NCI-H345 (cell line): ENCODE results near the gene BTBD8.
"Not testable (repeated sequence)": the region's sequence is repeated elsewhere in the genome, so short reads cannot be mapped to it uniquely, and the experiment has no call there.

ENCODE experiments used
- DNase-seq: peaks from one replicate; lab custom pipeline; 2025; lab: John Stamatoyannopoulos, UW

The BTBD8 gene

DNA sequence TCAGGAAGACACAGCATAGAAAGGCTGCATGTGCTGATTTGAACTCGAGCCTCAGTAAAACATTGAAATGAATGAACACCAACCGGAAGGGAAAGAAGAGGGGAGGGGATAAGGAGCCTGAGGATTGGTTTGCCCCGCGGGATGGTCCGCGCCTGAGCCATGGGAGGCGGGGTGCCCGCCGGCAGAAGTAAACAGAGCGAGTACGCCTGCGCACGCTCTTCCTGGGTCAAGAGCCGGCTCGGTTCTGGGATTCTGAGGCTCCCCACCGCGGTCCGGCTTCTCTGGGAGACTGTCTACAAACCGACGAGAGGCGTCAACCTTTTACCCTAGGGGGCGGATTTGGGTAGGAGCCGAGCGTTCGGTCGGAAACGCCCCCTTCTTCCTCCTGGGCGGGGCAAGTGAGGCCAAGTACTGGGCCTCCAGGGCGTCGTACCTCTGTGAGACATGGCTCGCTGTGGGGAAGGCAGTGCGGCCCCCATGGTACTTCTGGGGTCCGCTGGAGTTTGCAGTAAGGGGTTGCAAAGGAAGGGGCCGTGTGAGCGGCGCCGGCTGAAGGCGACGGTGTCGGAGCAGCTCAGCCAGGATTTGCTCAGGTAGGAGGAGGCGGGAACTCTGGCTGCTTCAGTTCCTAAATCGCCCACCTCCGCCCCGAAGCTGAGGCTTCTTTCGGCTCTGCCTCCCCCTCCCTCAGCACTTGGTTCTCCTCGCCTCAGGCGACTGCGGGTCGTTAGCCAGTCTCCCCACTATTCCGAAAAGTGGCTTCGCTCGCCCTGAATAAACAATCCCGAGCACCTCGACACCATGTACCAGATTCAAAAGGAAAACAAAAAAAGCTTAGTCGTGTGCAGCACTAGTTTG lies at the start of gene BTBD8:
BTBD8 (plus strand) TSS at position 218 of the 858 bp plus-strand sequence; CDS start at position 445, 227 bp downstream.
- peak; percentile 88 for DNase-seq

DNA sequence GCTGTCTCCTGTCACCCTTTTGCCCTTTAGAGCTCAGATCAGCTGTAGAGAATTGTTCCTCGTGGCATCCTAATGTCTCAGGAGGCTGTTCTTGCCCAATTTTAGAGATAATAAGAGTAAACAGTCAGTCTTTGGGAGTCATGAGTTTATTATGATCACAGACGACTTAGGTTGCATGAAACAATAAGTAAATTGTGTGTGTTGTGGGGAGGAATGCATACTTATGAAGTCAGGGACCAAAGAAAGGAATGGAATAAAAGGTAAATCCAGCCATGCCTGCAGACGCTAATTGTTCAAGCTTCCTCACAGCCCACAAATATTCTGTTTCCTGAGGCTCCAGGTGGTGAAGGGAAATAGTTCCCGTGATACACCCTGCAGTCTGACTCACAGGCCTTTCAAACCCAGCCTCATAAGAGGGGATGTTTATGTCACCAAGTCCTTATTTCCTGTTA lies 49.5 kb upstream of the BTBD8 start:
- DNase-seq: no peak

DNA sequence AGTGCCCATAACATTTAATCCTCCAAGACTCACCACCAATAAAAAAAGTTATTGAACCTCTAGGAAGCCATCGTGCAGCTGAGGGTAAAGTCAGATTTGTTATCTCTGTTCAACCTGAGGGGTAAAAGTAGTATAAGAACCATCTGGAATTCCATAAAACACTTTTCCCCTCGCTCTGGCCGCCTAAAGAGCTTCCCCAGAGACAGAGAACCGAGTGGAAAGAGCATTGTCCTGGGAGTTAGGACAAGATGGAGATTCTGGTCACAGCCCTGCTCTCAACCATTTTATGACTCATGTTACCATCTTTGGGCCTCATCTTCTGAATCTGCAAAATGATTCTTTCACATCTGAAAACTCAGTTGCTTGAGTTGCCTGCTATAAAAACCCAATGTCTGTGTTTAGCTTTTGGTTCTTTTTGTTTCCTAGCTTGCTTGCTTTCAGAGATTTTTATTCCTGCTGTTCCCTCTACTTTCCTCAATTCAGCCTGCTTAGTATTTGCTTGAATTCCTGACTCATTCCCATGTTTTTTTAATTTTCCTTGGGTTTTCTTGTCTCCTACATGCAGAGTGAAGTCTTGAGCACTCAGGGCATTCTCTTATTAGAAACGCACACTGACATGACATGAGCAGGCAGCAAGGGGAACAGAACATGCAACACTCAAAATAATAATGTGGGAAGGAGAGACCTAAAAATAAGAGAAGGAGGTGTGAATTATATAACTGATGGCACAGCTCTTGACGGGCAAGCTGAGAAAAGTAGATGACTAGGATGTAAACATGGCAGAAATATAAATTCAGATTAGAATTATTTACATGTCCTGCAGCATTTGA lies 48.6 kb upstream of the BTBD8 start:
- DNase-seq: no peak

GRCh38 chr1:92037400-92037799 lies 42.7 kb upstream of the BTBD8 start:
- DNase-seq: no peak

- DNase-seq: no peak
Observed at GRCh38 chr1:92038695-92039346, 41.3 kb upstream of the BTBD8 start.

DNA sequence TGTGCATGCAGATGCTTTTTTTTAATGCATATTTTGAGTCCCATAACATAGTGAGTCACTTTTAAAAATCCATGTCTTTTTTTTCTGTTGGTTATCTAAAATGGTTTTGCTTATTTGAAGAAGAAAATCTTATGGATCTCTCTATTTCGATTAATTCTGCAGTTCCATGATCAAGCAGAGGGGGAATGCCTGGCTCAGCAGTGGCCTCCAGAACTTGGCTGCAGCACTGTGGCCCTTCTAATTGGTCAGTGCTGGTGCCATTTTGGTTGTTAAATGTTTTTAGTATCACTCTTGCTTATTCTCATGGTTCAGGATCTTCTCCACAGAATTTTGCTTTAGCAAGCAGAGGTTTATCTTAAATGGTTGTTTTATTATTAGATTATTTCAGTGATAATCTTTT lies 39.2 kb upstream of the BTBD8 start:
- no peak for DNase-seq

DNA sequence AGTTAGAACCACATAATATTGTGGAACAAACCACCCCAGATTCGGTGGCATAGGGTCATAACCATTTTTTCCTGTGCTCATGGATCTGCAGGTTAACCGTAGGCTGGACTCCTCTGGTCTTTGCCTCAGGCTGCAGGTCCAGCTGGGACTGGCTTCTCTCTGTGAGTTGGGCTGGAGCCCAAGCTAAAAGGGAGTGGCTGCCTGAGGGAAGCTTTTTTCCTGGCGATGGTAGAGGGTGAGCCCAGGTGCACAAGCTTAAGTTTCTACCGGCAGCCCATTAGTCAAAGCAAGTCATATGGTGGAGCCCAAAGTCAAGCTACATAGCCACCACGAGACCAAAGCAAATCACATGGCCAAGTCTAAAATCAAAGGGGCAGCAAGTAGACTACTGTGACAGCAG lies 36.5 kb upstream of the BTBD8 start:
- DNase-seq: no peak

DNA sequence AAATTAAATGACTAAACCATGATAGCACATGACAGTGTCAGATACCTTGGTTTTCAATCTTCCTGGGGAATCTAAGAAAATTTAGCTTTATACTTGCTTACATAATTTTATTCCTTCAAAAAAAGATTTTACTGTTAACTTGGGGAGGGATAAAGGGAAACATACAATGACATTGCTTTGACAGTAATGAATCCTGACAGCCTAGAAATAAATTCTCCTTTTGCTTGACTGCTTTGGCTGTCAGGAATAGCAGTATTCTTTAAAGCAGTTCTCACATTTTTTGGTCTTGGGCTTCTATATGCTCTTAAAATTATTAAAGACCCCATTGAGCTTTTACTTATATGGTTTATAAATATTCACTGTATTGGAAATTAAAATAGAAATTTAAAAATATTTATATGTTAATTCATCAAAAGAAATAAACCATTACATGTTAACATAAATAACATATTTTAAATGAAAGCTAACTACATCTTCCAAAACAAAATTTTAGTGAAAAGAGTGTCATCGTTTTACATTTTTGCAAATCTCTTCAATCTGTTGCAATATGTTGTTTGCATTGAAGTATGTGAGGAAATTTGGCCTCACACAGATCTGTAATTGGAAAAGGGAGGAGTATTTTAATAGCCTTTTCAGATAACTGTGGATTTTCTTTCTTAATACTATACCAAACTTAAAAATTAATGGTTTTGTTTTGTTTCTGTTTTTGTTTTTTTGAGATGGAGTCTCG lies 34.2 kb upstream of the BTBD8 start:
- no peak for DNase-seq

DNA sequence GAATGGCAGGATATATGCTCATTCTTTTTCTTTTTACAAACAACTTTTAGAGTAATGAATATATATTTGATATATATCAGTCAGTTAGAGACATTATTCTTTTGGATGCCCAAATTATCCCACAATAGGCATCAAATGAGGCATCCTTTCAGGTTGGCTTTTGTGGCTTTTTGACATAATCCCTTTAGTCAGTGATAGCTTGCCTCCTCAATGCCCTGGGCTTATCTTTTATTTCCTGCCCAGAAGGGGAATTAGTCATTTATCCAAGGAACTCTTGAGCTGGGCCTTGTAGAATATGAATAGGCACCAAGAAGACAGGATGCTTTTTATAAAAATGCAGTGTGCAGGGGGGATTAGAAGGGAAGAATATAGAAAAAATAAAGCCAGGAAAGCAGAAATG lies 28.2 kb upstream of the BTBD8 start:
- no peak for DNase-seq

DNA sequence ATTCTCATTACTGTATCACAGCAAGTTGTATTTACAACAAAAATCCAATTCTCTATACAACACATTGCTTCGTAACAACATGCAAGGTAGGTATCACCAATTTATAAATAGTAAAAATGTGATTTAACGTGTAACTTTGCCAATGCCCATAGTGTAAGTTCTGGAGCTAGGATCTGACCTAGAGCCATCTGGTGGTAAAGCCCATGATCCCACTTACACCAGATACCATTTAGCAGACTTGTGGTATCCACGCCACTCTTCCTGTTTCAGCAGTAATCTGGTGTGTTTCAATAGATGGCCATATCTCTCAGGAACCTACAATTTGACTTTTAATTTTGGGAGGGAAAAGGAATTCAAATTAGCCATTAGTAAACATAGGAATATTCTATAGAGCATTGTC lies 15.1 kb upstream of the BTBD8 start:
- DNase-seq: no peak

DNA sequence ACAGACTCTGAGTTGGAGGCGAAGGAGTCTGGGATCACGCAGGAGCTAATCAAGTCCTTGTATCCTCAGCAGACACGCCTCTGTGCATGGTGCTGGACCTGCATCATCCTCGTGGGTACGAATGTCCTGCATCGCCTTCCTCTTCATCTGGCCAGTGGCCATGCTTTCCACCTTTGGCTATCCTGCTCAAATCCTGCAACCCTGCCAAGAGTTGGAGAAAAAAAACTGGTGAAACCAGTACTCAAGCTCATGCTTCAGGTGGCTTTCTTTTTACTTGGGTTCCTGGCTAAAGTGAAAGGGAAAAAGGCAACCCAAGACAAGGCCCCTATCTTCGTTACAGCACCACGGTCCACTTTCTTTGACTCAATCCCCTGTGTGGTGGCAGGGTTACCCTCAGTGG lies 13.8 kb upstream of the BTBD8 start:
- no peak for DNase-seq

- no peak for DNase-seq
Observed at GRCh38 chr1:92070892-92071291, 9.3 kb upstream of the BTBD8 start.

- DNase-seq: not testable (repeated sequence)
Observed at GRCh38 chr1:92074446-92074845, 5.7 kb upstream of the BTBD8 start.

DNA sequence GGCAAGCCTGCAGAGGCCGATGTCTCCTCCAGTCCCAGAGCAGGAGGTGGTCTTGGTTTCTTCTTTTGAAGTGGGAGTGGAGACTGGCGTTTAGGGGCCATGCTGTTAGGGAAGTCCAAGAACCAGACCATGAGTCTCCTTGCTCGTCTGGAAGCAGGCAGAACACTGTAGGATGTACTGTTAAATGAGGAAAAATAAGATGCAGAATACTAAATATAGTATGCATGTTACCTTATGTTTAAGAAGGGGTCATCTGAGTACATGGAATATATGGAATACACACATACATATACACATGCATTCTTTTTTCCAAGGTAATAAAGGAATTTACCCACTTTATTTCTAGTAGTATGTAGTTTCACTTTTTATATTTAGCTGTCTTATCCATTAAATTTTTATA lies 4.8 kb upstream of the BTBD8 start, which contains the start of gene SETSIP:
SETSIP (minus strand) TSS at position 101 of the 400 bp plus-strand sequence; CDS start at position 101, 0 bp downstream.
- DNase-seq: no peak

DNA sequence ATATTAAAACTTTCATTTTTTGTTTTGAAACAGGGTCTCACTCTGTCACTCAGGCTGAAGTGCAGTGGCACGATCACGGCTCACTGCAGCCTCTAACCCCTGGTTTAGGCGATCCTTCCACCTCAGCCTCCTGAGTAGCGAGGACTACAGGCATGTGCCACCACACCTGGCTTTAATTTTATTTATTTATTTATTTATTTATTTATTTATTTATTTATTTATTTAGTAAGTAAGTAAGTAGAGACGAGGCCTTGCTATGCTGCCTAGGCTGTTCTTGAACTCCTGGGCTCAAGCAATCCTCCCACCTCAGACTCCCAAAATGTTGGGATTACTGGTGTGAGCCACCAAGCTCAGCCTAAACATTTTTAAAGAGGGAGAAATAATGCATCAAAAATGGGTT lies 3.8 kb upstream of the BTBD8 start:
- no peak for DNase-seq

DNA sequence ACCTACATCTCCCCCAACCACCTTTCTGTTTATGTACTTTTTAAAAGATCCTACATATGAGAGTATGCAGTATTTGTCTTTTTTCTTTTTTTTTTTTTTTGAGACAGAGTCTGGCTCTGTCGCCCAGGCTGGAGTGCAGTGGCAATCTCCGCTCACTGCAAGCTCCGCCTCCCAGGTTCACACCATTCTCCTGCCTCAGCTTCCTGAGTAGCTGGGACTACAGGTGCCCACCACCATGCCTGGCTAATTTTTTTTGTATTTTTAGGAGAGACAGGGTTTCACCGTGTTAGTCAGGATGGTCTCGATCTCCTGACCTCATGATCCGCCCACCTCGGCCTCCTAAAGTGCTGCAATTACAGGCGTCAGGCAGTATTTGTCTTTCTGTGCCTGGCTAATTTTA lies 2.1 kb upstream of the BTBD8 start:
- DNase-seq: not testable (repeated sequence)

GRCh38 chr1:92079441-92079840 lies 704 bp upstream of the BTBD8 start:
- DNase-seq: no peak

- no peak for DNase-seq
Observed at GRCh38 chr1:92081031-92081430, 886 bp downstream of the BTBD8 start.

- DNase-seq: no peak
Observed at GRCh38 chr1:92084651-92085050, 4.5 kb downstream of the BTBD8 start.

DNA sequence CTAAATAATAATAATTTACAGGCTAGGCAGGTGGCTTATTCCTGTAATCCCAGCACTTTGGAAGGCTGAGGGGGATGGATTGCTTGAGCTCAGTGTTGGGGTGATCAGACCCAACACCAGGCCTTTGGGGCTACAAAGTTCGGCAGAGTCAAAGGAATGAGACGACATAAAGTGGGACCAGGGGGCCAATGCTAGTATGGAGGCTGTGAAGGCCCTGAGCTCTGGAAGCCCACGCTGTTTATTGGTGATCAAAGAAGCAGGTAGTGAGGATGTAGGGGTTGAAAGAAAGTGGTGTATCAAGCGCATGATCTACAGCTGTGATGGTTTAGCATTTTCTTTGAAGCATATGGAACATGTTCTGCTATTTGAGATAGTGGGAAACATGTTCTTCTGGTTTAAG lies 5.6 kb downstream of the BTBD8 start:
- no peak for DNase-seq

GRCh38 chr1:92087542-92087941 lies 7.4 kb downstream of the BTBD8 start:
- peak; percentile 52 for DNase-seq

DNA sequence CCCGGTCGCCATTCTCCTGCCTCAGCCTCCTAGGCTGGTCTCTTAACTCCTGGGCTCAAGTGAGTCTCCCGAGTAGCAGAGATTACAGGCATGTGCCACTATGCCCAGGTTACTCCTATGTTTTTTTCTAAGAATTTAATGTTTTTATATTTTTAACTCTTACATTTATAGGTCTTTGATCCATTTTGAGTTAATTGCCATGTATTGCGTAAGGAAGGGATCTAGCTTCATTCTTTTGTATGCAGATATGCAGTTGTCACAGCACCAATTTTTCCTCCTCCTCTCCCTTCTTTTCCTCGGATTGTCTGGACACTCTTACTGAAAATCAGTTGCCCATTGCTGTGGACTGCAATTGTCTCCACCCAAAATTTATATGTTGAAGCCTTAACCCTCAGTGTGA lies 11.5 kb downstream of the BTBD8 start:
- DNase-seq: no peak
